HT1080 (cell line): Measurements from ENCODE around the gene HIVEP2. TPM values are rescaled to one million over a fixed set of nuclear protein-coding genes. Genes with fewer than 3 reads are reported as not detected.

Experiments used
- DNase-seq: peaks from one replicate; pipeline ENCODE4 v3.0.0-alpha.2; 2015; ENCODE audit warnings: low read depth
- total RNA-seq: library from RNA; depleted of rRNA; stranded (reverse); fragments of >200 nt; shearing (Covaris generic); gene quantifications from 2 replicates; pipeline ENCODE4 v1.2.3, GENCODE V29; 2014

Gene HIVEP2
- total RNA-seq, 1 experiment from 2014 or later: 7.0 TPM

DNA sequence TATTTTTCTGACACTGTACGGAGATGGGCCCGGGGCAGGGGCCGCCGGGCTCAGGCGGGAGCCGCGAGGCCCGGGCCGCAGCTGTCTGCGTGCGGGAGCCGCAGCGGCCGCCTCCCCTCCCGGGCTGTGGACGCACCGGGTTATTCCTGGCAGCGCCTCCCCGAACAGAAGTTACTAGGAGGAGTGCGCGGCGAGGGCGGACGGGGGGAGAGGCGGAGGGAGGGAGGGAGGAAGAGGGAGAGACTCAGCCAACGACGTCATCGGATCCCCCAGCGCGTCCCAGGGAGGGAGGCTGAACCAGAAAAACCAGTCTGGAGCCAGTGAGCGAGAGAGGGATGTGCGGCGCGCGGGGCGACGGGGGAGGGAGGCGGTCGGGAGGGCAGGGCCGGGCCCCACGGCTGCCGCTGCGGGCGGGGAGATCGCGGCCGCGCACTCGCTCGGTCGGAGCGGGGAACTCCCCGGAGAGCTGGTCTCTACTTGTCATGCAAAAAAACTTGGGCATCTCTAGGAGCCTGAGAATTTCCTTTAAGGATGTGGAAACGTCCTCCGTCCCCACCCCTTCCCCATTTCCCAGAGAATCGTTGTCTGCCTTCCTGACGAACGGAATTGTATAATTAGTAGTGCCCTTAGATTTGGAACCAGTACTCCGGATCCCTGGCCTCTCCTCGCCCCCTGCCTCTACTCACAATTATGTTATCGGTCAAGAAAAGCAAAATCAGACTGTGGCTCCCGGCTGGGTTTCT, 1.4 kb upstream of the HIVEP2 start:
- DNase-seq: peak; percentile 92

DNA sequence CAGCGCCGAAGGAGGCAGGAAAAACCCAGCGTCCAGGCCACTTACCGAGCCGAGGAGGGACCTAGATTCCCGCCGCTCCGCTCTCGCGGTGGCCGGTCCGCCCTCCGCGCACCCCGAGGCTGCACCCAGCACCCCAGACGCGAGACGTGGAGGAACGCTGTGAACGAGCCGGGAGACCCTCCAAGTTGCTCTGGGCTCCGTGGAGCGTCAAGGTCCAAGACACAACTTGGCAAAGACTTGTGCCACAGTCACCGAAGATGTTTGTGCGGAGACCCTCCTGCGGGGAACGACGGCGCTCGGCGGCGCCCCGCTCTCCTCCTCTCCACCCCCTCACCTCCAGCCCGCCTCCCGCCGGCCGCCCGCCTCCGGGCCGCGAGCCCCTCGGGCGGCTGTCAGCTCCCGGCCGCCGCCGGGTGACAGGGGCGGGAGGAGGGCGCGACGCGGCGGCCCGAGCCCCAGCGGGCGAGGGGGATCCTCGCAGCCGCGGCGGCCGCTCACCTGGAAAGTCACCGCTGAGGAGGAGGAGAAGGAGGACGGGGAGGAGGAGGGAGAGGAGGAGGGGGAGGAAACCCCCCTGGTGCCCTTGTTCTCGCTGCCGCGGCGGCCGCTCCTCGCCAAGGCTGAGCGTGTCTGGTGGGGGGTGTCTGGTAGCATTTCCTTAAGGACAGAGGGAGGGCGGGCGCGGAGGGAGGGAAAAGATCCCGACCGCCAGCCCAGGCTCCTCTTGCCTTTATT, 637 bp upstream of the HIVEP2 start:
- DNase-seq: peak; percentile 23

DNA sequence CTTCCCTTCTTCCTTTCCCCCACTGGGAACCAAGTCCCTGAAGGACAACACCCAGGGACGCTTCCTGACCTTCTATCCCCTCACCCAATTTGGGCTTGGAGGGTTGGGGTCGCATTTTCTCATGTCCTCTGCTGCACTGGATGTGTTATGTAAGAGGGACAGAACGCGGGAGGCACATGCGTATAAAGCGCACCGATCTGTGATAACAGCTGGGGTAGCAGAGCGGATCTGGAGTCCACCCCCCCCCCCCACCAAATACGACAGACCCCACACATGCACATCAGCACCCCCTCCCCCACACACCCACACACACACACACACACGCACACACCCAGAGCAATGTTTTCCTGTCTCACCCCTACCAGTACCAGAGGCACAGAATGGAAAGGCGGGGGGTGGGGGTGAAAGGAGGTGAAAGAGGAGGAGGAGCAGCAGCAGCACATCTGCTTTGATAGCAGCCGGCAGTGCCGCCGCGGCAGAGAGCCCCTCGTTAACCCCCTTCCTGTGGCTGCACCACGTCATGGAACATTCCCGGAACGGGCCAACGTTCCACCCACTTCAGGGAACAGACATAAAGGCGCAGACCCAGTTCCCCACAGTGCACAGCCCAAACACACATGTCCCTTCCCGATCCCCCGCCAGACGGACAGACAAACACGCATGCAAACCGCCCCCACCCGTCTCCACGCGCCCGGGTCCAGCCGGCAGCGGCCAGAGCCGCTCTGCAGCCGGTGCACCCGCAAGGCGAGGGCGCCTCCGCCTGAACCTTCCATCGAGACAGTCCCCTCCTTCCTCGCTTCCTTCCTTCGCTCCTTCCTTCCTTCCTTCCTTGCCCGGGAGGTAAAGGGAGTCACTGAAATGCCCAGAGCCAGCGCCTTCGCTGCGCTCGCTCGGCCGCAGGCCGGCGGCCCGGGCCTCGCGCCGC, 590 bp downstream of the HIVEP2 start:
- peak; percentile 84 for DNase-seq

DNA sequence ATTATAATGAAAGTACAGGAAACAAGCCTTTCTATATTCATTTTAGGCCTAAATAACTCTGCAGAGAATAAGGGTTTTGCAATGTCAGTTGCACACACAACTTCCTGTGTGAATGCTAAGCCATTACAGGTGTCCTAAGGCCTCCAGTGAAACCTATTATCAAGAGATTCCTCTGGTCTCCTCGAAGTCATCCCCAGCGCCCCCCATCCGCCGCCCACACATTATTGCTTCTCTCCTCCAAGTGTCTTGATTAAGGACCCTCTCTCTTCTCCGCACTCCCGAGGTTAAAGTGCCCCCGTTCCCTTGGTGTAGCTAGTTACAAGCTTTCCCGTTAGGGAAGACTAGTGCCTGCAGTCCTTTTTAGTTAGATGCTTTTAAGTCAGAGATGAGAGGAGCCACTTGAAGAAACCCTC, 1.3 kb downstream of the HIVEP2 start:
- DNase-seq: peak; percentile 41

DNA sequence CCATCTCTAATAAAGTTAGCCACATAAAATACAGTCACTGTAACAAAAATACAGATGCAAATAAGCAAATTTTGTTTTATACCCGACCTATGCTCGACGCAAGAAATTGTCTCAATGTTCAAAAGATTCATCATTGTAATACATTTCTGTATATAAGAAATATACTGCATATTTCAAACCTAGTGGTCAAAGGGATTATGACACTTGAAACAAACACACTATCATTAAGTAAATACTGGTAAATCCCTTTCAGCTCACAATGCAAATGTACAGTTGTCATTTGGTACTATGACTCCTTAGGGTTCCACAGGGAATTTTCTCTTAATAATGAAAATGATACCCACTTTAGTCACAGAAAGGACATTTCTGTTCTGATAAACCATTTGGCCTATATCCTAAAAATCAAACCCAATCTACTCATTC, 2.2 kb downstream of the HIVEP2 start:
- no peak for DNase-seq

DNA sequence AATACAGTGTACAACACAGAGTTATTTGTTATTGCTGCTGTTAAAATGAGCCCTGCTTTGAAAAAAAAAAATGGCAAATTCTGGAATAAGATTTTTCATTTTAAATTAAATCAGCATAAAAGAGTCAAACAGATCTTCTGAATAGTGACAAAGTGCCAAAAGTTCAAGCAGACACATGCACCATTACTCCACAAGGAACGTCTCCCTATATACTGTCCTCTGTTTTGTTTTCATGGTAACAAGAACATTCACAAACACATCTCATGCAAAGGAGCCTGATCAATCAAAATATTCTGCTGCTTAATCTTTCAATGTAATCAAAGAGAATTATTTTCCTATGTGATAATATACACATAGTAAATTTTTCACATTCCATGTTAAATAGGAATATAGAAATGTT, 2.7 kb downstream of the HIVEP2 start:
- DNase-seq: no peak

DNA sequence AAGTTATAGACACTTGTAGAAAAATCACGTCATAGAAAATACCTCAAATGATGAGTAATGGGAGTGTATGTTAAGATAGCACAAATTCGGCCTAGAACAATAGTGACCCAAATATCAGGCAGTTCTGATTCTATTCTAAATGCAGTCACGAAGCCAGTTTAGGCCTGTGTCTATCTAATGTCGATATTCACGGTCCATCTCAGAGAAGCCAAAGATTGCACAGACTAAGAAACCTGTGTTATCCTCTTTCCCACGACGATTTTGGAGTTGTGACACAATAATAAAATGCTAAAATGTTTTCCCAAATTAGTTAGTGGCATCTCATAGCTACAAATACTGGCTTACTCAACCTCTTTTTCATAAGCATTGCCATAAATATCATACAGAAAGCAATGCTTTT, 4.0 kb downstream of the HIVEP2 start:
- no peak for DNase-seq

DNA sequence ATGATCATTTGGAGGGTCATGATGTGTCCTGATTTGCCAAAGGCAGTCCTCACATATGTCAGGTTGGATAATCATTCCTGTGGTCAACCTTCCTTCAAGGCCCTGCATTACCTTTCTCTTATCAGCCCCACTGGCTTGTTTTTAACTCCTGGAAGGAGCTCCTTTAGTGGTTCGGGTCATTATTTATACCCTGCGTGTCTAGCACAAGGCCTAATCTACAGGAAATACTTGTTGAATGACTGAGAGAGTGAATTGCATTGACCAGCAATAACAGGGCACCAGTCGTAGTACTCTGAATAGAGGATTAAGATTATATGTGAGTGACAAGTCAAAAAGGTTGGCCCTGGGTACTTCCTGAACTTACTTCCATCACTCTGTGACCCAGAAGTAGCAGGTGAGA, 4.5 kb downstream of the HIVEP2 start:
- peak; percentile 50 for DNase-seq

DNA sequence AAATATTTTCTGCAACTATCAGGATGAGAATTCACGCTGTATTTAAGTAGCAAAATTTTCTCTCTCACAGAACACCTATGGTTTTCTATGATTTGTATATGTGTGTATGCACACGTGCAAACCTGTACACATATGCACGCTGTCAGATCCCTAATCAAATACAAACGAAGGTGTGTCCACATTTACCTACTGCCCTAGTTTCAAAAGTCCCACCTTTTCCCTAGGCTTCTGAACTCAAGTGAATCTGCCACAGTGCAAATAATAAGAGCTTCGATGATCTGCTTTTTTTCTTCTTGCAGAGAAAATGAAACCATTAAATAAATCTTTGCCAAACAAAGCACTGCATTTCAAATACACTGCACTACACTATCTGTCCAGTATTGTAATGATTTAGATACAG, 6.5 kb downstream of the HIVEP2 start:
- DNase-seq: no peak

DNA sequence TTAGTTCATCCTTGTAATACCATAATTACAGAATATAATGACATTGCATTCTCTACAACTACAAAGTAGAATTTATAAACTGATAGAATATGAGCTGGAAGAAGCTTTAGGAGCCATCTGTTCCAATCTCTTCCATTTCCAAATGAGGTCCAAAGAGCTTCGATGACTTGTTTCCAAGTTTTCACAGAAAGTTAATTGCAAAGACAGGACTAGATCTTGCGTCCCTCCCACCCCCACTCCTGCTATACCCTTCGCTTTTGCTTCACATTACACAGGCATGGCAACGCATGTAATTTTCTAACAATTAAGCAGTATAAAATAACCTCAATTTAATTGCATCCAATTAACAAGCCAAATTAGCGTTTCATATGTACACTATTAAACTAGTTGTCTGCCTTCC, 7.0 kb downstream of the HIVEP2 start:
- DNase-seq: no peak

DNA sequence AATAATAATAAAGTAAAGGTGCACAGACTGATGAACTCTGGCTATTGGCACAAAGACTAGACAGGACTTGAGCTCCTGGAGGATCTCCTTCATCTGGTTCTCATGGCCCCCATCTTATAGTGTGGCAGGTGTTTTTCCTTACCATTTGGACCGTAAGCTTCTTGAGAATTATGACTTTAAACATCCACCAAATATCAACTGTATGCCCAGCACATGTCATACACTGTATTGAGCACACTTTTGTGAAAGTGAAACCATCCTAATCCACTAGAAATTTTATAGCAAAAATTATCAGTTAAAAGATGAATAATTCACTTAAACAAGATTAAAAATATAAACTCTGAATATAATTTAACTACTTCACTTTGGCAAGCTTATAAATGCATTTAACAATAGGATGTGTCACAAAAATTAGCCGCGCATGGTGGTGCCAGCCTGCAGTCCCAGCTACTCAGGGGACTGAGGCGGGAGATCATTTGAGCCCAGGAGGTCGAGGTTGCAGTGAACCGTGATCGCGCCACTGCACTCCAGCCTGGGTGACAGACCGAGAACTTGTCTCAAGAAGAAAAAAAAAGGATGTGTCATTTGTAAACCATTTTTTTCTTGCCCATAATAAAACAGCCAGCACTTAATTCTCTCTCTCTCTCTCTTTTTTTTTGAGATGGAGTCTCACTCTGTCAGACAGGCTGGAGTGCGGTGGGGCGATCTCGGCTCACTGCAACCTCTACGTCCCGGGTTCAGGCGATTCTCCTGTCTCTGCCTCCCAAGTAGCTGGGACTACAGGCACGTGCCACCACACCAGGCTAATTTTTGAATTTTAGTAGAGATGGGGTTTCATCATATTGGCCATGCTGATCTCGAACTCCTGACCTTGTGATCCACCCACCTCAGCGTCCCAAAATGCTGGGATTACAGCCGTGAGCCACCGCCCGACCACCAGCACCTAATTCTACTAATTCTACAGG, 9.1 kb downstream of the HIVEP2 start:
- no peak for DNase-seq

DNA sequence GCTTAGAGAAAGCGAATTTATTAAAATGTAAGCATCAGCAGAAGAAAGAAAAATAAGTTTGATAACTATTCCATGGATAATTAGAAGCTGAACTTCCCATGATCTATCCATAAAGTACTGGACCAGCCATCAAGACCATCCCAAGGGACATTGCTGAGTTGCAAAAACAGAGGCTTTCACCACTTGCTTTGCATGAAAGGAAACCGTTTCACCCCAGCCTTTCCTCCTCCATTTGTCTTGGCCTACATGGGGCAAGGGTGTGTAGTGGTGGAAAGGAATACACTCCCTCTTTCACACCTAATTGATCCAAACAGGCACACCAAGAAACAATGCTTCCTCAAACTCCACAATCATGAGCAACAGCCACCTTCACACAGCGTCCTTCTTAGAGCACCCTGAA, 10.4 kb downstream of the HIVEP2 start:
- no peak for DNase-seq

DNA sequence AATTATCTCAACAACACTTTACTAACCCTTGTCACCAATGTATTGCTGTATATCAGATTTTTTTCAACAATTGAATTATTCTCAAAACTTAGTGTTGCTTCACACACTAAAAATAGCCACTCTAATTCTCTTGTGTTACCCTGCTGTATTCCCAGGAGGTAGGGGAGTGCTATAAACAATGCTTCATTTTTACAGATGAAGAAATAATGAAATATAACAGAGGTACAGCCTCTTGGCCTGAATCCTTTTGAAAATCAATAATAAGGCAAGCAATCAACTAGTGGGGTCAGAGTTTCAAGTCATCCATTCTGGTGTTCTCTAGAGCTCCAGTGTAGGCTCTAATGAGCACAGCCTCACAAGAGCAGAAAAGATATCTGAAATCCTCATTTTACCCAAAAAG, 10.9 kb downstream of the HIVEP2 start:
- DNase-seq: no peak

DNA sequence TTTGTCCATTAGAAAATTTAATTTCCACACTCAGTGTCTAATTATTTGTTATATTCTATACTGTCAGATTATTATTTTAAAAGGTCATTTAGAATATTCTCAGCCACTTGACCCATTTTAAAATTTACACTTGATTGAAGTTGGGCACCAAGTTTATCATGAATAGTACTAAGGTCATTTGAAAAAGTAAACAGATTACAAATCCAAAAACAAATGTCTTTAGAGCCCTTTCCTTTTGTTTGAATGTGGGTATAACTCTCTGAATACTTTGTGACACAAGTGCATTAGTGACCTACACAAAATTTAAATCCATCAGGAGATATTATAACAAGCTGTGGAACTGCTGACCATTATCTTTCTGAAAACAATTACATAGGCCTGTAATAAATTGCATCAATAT, 11.3 kb downstream of the HIVEP2 start:
- no peak for DNase-seq

DNA sequence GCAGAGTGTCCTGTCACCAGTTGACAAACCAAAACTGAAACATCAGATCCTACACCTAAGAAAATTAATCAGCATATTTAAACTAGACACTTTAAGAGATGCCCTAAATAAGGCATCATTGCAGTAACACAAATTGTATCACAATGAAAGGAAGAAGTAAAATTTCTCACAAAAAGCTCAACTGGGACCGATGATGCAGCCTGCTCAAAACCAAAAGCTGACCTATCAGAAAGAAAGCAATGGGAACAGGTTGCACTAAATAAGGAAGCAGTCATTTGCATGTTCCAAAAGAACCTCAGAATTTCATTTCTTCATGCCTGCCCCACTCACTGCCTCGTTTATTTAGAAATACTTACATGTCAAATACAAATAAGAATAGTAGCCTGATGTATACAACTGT, 12.1 kb downstream of the HIVEP2 start:
- no peak for DNase-seq

DNA sequence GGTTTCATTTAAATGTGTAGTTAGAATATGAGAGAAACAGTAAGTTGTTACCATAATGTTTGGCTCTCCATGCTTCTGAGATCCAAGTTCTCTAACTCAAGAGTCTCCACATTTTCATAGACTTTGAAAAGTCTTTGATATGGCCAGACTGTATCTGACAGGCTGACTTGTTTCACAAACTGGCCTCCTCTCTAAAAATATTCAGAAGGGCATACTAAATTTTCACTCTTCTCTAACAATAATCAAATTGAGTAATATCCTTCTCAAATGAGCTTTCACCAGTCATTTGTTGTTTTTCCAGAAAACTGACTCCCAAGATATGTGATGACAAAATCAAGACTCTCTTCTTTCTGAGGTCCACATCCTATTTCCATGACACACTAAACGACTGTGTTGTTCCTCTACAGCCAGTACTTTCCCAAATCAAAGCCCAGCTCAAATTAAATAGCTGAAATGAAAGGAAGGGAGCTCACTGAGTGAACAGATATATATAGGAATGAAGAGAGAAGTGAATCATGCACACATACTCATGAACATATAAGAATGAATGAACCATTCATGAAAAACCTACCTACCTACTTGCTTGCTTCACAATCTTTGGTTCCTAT, 15.1 kb downstream of the HIVEP2 start:
- peak; percentile 61 for DNase-seq

DNA sequence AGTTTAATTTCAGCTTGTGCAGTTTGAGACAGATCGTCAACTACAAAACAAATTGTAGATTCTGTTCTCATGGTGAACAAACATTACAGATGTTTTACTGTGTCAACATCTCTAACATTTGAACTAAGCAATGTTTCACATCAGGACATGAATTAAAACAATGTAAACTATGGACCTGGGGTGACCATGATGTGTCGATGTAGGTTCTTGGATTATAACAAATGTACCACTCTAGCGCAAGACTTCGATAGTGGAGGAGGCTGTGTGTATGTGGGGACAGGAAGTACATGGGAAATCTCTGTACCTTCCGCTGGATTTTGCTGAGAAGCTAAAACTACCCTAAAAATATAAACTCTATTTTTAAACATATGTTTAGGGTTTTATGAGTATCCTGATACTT, 17.1 kb downstream of the HIVEP2 start:
- DNase-seq: no peak

DNA sequence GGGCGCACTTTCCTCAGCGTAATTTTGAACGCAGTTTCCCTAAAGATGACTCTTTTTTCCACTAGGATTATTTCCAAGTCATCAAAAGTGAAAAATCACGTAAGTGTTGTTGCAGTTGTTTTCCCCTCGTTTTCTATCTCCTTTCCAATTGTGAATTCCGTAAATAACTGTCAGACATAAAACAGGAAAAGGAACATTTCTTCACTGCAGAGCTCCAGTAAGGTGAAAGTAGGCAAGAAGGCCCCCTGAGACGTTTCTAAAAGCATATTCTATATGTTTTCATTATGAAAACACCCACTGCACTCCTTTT, 17.8 kb downstream of the HIVEP2 start:
- no peak for DNase-seq

DNA sequence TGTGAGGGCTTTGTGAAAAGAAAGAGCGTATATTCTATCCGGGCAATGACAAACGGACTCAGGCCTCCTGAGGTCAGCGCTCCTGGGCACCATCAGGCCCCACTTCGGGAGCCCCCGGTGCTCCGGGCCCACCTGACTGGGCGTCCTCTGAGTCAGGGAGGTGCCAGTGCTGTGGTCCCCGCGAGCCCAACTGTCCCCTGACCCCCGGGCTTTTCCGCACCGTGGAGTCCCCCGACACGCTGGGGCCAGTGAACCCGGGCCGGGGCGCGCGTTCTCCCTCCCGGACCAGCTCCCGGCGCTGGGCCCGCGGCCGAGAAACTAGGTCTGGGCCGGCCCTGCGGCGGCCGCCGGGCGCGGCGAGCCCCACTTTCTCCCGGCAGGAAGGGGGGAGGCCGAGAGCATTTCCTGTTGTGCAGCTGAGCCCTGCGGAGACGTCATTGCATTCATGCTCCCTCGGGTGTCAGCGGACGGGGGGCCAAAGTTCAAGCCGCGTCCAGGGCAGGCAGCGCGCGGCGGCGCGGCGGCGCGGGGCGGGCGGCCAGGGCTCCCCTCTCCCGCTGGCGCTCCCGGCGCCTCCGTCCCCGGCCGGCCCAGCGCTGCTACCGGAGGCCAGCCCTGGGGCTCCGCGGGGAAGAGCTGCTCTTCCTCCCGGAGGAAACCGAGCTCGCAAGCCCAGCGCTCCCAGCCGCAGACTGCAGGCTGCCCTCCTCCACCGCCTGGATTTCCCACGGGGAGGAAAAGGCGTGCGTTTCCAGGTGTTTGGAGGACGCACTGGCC, 18.3 kb downstream of the HIVEP2 start:
- DNase-seq: peak; percentile 70

DNA sequence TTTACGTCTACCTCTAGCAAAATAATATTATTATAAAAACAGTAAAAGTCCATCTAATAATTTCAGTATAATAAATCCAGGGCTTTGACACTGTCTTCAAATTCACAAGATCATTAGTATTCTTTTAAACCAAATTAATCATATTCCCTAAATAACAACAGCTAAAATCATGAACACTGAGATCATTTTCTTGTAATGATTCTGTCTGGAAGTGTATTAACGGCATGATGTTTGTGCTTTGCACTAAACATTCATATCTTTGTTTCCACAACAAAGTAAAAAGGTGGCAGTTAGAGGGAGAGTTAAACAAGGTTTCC, 18.8 kb downstream of the HIVEP2 start:
- DNase-seq: no peak
